ENCODE results near the gene TIGD3. TPM values are rescaled to one million over a fixed set of nuclear protein-coding genes. Genes with fewer than 3 reads are reported as not detected.
A peak's percentile ranks its signal among the peaks of the same experiment; 100 is the strongest.

The TIGD3 gene
- total and polyA plus RNA-seq, 2 of the 8 experiments (the other 6 are each of a cell fraction or from before 2014, with no cell fraction given) = 1.1 to 1.3 TPM

GRCh38 chr11:65356394-65356972 is 1.9 kb downstream of the TIGD3 start:
- H2AK5ac ChIP-seq (ENCODE audit: low read depth, low read length) = 0 out of 2 replicates have a peak overlapping the region, but pooled peaks have one; percentile 39
- peak overlapping the region in 1 of 4 experiments; percentile 73; a peak in 1 of 8 replicates for H3K4me3 ChIP-seq (ENCODE audit: extremely low read depth in 1 of 4, insufficient read depth in 2 of 4, low read depth in 3 of 4, low read length in 4 of 4)
- FAIRE-seq = no peak
- no peak overlapping the region for H2AFZ ChIP-seq (ENCODE audit: low read length)
- H2BK15ac ChIP-seq (ENCODE audit: low read length) = no peak overlapping the region
- 93% methylated on average over 30 of the region's 30 CpGs; no CpG with 5 or more reads in 1 of the 2 experiments for WGBS, 2 experiments (ENCODE audit: extremely low coverage in 1 of 2, insufficient coverage in 1 of 2, insufficient read length in 1 of 2, insufficient replicate concordance in 2 of 2, low coverage in 1 of 2, low lambda C conversion rate in 2 of 2, missing lambda C conversion rate in 1 of 2)
- H3K79me2 ChIP-seq (ENCODE audit: control insufficient read depth in 1 of 2, insufficient read depth in 2 of 2, low read length in 2 of 2) = no peaks in the 10 kb centered on the region
- no peak overlapping the region for H3K9ac ChIP-seq (replicated peaks in 1 of 4; ENCODE audit: extremely low read depth in 1 of 4, low read depth in 3 of 4, low read length in 3 of 4)
- peak overlapping the region; percentile 63; the same call in 1 of the 2 replicates for H2BK12ac ChIP-seq (ENCODE audit: low read depth, low read length)
- CTCF ChIA-PET (ENCODE audit: partially characterized antibody) = interaction anchor here (0.5 to 3.3 kb wide), 24 partner anchors 9 to 536 kb away, joined by 3 to 16 read pairs (median 4); partner anchors contain the start of genes CDC42EP2 and SCYL1
- POLR2A ChIA-PET (ENCODE audit: partially characterized antibody) = interaction anchor here (0.6 to 4.0 kb wide), 18 partner anchors 13 to 174 kb away, joined by 3 to 26 read pairs (median 4); partner anchors contain the start of genes DPF2 and MALAT1
- H2BK120ac ChIP-seq (replicated peaks; ENCODE audit: low read depth, low read length) = no peak overlapping the region
- no peak overlapping the region for H4K5ac ChIP-seq (ENCODE audit: insufficient read length, low read depth, low read length)
- no peak overlapping the region for H4K91ac ChIP-seq (replicated peaks; ENCODE audit: insufficient read length, low read length)
- H3K14ac ChIP-seq (ENCODE audit: insufficient read length) = no peak overlapping the region
- H3K23ac ChIP-seq (ENCODE audit: insufficient read length) = no peak overlapping the region
- H3K18ac ChIP-seq (ENCODE audit: extremely low read depth, low read length) = no peak overlapping the region
- no peaks in the 10 kb centered on the region for H3K9me3 ChIP-seq (ENCODE audit: insufficient read depth in 2 of 2, low read depth in 1 of 2, low read length in 1 of 2)
- H3K4me1 ChIP-seq (replicated peaks in 1 of 4; ENCODE audit: control insufficient read depth in 3 of 4, insufficient read depth in 4 of 4, low read length in 3 of 4) = peaks cover 0 to 10% (median 3%) of the 10 kb centered on the region in 4 experiments; a peak in 5 of 7 replicates
- H3K36me3 ChIP-seq (ENCODE audit: control insufficient read depth in 2 of 4, insufficient read depth in 4 of 4, low read length in 3 of 4) = peaks cover 3 to 14% (median 7%) of the 10 kb centered on the region in 4 experiments; a peak in 7 of 8 replicates
- peaks cover 2 to 8% of the 10 kb centered on the region in 2 experiments for H4K20me1 ChIP-seq (replicated peaks in 1 of 2; ENCODE audit: control insufficient read depth in 1 of 2, insufficient read depth in 2 of 2, low read length in 2 of 2)
- H3K4me2 ChIP-seq (ENCODE audit: insufficient read depth in 1 of 2, low read depth in 2 of 2, low read length in 2 of 2) = peak overlapping the region; percentile 90 to 100; a peak in 3 of 4 replicates
- peaks cover 7 to 29% (median 19%) of the 10 kb centered on the region in 4 experiments for H3K27me3 ChIP-seq (replicated peaks in 1 of 4; ENCODE audit: control insufficient read depth in 3 of 4, extremely low read depth in 1 of 4, insufficient read depth in 3 of 4, low read length in 3 of 4)
- no peak for DNase-seq (ENCODE audit: low read depth in 1 of 2, low spot score in 2 of 2)
- H2BK5ac ChIP-seq (ENCODE audit: low read depth, low read length) = no peak overlapping the region
- no peak for TF ChIP-seq RNF2 (IDR thresholded peaks at IDR 0.05; ENCODE audit: borderline replicate concordance, low read depth, low read length, missing control alignments, poor library complexity, severe bottlenecking)
- no peak for TF ChIP-seq SIRT6 (IDR thresholded peaks at IDR 0.05; ENCODE audit: low read length)
- TF ChIP-seq CHD2 (IDR thresholded peaks at IDR 0.05; ENCODE audit: low read length) = no peak
- TF ChIP-seq ZNF274 (IDR thresholded peaks at IDR 0.05; ENCODE audit: borderline replicate concordance, extremely low read depth, low read length) = no peak
- no peak for TF ChIP-seq SP4 (IDR thresholded peaks at IDR 0.05; ENCODE audit: low read length)
- no peak overlapping the region for H3K4ac ChIP-seq (replicated peaks; ENCODE audit: insufficient read length, low read depth, low read length)
- peaks cover 9% of the 10 kb centered on the region for H3K23me2 ChIP-seq (ENCODE audit: low read depth, low read length)
- H4K8ac ChIP-seq (ENCODE audit: extremely low read depth, insufficient read depth, low read length) = no peak overlapping the region
- no peak overlapping the region for H2BK20ac ChIP-seq (ENCODE audit: low read length)
- H3K79me1 ChIP-seq (ENCODE audit: low read depth, low read length) = no peaks in the 10 kb centered on the region
- H3K27ac ChIP-seq (ENCODE audit: low read depth, low read length) = no peak overlapping the region
- H3K56ac ChIP-seq (replicated peaks; ENCODE audit: insufficient read length, low read depth, low read length) = no peak overlapping the region

Measured in H1 (cell line).